Measurements from ENCODE around the gene ZFPM1.

ZFPM1 gene

DNA sequence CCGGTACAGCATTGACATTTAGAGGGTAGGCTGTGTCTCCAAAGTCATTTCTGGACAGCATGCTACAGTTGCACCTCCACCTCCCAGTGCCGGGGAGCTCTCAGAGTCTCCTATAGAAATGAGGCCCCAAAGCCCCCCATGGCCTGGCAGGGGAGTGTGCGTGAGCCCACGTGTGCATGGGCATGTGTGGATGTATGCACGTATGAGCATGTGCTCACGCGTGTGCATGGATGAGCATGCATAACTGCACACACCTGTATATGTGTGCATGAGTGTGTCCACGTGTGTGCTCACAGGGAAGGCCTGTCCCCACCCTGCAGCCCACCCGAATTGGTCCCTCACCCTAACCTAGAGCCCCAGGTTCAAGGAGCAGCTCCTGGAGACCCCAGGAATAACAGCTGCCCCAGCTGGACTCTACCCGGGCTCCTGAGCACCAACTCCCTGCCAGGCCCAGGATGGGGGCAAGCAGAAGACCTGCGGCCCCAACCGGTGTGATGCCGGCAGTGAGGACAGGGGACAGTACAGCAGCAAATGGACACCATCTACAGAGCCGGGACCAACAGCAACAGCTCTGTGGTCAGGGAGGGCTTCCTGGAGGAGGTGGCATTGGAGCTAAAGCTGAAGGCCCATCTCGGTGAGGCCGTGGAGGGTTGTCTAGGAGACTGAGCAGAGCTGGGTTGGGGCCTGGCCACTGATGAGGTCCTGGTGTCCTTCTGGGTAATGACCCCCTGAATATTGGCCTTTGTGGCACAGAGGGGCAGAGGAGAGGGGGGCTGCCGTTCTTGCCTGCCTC is 35.2 kb upstream of the ZFPM1 start:
- no peak for DNase-seq

DNA sequence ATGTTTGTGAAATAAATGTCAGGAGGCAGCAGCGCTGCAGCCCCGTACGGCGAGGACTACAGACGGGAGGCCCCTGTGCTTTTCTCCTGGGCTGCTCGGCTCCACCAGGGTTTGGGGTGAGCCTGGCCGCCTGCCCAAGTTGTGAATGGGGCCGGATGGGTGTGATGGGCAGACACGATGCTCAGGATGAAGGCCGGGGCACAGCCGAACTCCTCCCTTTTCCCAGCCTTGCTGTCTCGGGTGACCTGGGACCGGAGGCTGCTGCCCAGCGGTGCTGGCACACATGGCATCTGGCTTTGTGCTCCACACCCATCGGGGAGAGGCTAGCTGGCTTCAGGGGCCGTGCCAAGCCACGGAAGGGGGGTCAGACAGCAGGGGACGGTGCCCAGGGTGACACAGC is 34.2 kb upstream of the ZFPM1 start:
- DNase-seq, result no peak

DNA sequence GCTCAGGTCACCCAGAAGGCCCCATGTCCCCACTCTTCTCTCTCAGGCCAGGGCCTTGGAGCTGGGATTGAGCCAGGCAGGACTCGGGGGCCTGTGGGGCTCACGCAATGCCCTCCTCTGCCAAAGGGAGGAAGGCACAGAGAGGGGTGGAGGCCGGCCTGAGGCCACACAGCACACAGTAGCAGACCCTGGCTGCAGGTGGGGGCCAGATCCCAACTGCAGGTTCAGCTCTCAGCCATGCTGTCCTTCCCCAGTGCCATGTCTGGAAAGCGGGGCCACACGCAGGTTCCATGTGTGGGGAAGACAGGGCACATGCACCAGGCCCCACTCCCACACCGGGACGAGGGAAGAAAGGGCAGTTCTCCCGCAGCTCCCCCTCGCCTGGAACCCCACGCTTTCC is 33.3 kb upstream of the ZFPM1 start:
- DNase-seq, result no peak

GRCh38 chr16:88420496-88420895 is 32.6 kb upstream of the ZFPM1 start:
- DNase-seq, result no peak

DNA sequence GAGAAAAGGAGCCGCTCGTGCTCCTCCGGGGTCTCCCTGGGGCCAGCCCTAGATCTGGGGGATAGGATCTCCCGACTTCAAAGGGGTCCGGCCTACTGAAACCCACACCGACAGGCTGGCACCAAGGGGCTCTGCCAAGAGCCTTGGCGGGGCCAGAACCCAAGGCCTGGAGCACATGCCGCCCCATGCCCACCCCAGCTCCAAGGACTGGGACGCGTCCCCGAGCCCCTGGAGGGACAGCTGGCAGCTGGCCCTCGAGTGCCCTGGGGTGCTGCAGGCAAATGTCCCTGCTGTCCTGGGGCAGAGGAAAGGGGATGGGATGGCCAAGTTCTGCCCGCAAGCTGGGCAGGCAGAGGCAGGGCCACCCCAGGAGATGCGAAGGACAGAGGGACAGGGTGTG is 31.8 kb upstream of the ZFPM1 start:
- DNase-seq, result no peak

- DNase-seq, result no peak
These were observed 31.1 kb upstream of the ZFPM1 start for GRCh38 chr16:88421871-88422433.

DNA sequence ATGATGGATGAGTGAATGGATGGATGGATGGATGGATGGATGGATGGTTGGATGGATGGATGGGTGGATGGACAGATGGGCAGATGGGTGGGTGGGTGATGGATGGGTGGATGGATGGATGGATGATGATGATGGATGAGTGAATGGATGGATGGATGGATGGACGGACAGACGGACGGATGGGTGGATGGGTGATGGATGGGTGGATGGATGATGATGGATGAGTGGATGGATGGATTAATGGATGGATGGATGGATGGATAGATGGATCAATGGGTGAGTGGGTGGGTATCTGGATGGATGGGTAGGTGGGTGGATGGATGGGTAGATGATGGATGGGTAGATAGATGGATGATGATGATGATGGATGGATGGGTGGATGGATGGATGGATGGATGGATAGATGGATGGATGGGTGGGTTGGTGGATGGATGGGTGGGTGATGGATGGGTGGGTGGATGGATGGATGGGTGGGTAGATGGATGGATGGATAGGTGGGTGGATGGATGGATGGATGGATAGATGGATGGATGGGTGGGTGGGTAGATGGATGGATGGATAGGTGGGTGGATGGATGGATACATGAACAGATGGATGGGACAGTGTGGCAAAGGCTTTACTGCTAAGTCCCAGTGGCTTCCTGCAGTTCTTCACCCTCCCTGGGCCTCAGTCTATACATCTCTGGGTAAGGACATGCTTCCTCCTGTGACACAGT is 30.2 kb upstream of the ZFPM1 start:
- DNase-seq, result no peak

- peak; percentile 25 for DNase-seq
These were observed 29.6 kb upstream of the ZFPM1 start for GRCh38 chr16:88423448-88423850.

- no peak for DNase-seq
These were observed 28.4 kb upstream of the ZFPM1 start for GRCh38 chr16:88424587-88425235.

GRCh38 chr16:88426018-88426417 is 27.1 kb upstream of the ZFPM1 start:
- no peak for DNase-seq

- DNase-seq, result no peak
These were observed 25.7 kb upstream of the ZFPM1 start for GRCh38 chr16:88427376-88427775.

DNA sequence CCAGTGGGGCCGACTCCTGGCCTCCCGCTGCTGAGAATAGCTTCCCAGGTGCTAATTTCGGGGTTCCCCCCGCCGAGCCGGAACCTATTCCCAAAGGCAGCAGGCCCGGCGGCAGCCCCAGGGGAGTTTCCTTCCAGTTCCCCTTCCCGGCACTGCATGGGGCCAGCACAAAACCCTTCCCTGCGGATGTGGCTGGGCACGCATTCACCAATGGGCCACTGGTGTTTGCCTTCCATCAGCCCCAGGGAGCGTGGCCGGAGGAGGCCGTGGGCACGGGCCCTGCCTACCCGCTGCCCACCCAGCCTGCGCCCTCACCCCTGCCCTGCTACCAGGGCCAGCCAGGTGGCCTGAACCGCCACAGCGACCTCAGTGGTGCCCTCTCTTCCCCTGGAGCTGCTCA is 24.9 kb upstream of the ZFPM1 start:
- no peak for DNase-seq

- no peak for DNase-seq
These were observed 24.3 kb upstream of the ZFPM1 start for GRCh38 chr16:88428616-88429386.

GRCh38 chr16:88429387-88430184 is 23.5 kb upstream of the ZFPM1 start:
- DNase-seq, result no peak

GRCh38 chr16:88430185-88430523 is 22.9 kb upstream of the ZFPM1 start:
- DNase-seq, result no peak

- peak; percentile 19 for DNase-seq
These were observed 22.3 kb upstream of the ZFPM1 start for GRCh38 chr16:88430524-88431446.

DNA sequence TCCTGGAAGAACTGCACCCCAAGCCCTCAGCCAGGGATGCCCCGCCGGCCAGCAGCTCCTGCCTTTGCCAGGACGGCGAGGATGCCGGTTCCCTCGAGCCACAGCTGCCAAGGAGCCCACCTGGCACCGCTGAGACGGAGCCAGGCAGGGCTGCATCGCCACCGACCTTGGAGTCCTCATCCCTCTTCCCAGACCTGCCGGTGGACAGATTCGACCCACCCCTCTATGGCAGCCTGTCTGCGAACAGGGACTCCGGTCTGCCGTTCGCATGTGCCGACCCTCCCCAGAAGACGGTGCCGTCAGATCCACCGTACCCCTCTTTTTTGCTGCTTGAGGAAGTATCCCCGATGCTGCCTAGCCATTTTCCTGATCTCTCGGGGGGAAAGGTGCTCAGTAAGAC is 21.4 kb upstream of the ZFPM1 start:
- DNase-seq, result no peak

- DNase-seq, result no peak
These were observed 20.9 kb upstream of the ZFPM1 start for GRCh38 chr16:88432174-88432573.

DNA sequence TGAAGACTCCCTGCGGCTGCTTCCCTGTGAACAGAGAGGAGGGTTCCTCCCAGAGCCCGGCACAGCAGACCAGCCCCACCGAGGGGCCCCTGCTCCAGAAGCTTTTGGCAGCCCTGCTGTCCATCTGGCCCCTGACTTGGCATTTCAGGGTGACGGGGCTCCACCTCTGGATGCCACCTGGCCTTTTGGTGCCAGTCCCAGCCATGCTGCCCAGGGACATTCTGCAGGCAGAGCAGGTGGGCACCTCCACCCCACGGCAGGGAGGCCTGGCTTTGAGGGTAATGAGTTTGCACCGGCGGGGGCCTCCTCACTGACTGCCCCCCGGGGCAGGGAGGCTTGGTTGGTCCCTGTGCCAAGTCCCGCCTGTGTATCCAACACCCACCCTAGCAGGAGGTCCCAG is 20.3 kb upstream of the ZFPM1 start:
- DNase-seq, result no peak

DNA sequence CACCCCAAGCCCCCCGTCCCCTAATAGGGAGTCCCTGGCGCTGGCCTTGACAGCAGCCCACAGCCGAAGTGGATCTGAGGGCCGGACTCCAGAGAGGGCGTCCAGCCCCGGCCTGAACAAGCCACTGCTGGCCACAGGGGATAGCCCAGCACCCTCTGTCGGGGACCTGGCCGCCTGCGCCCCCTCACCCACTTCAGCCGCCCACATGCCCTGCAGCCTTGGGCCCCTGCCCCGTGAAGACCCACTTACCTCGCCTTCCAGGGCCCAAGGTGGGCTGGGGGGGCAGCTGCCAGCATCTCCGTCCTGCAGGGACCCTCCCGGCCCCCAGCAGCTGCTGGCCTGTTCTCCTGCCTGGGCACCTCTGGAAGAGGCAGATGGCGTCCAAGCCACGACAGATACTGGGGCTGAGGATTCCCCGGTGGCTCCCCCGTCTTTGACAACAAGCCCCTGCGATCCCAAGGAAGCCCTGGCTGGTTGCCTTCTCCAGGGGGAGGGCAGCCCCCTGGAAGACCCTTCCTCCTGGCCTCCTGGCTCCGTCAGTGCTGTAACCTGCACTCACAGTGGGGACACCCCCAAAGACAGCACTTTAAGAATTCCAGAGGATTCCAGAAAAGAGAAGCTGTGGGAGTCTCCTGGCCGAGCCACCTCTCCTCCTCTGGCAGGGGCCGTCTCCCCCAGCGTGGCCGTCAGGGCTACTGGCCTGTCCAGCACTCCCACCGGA is 19.3 kb upstream of the ZFPM1 start:
- no peak for DNase-seq
